ENCODE data around the gene FOXO4.
"Not testable (repeated sequence)": the region's sequence is repeated elsewhere in the genome, so short reads cannot be mapped to it uniquely, and the experiment has no call there.

The FOXO4 gene, protein sequence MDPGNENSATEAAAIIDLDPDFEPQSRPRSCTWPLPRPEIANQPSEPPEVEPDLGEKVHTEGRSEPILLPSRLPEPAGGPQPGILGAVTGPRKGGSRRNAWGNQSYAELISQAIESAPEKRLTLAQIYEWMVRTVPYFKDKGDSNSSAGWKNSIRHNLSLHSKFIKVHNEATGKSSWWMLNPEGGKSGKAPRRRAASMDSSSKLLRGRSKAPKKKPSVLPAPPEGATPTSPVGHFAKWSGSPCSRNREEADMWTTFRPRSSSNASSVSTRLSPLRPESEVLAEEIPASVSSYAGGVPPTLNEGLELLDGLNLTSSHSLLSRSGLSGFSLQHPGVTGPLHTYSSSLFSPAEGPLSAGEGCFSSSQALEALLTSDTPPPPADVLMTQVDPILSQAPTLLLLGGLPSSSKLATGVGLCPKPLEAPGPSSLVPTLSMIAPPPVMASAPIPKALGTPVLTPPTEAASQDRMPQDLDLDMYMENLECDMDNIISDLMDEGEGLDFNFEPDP

GRCh38 chrX:71095555-71095980 is at the start of gene FOXO4:
TSS of gene FOXO4 (plus strand) at chrX:71095851. CDS start at chrX:71096529, 678 bp downstream.
- TF ChIP-seq FOXP2 (optimal IDR thresholded peaks at IDR 0.05; ENCODE audit: control extremely low read depth, extremely low read length, insufficient read depth) (no peak), POLR2AphosphoS5 (IDR thresholded peaks at IDR 0.05; ENCODE audit: borderline replicate concordance, low read depth, low read length) (peak; percentile 68)
- H3K9me3 ChIP-seq (ENCODE audit: low read depth, low read length), result no peaks in the 10 kb centered on the region
- peak within 1 kb of the TSS; percentile 77 for H3K4me3 ChIP-seq
- H3K36me3 ChIP-seq (ENCODE audit: insufficient read depth, low read length), result no peaks in the 10 kb centered on the region
- DNase-seq (ENCODE audit: low read depth, low spot score), result no peak
- no peak within 1 kb of the TSS for H3K27ac ChIP-seq
- peak within 1 kb of the TSS; percentile 74 for H3K9ac ChIP-seq (ENCODE audit: insufficient read length)

GRCh38 chrX:71047891-71048290 is 47.8 kb upstream of the FOXO4 start:
- not testable (repeated sequence) for H3K9ac ChIP-seq (ENCODE audit: insufficient read length); H3K4me3 ChIP-seq; H3K27ac ChIP-seq; H3K36me3 ChIP-seq (ENCODE audit: insufficient read depth, low read length); H3K9me3 ChIP-seq (ENCODE audit: low read depth, low read length); DNase-seq (ENCODE audit: low read depth, low spot score)

- H3K36me3 ChIP-seq (ENCODE audit: insufficient read depth, low read length), result no peaks in the 10 kb centered on the region
- H3K4me3 ChIP-seq, result no peak overlapping the region
- no peak overlapping the region for H3K27ac ChIP-seq
- TF ChIP-seq FOXP2 (optimal IDR thresholded peaks at IDR 0.05; ENCODE audit: control extremely low read depth, extremely low read length, insufficient read depth), result no peak
- no peaks in the 10 kb centered on the region for H3K9me3 ChIP-seq (ENCODE audit: low read depth, low read length)
- no peak for DNase-seq (ENCODE audit: low read depth, low spot score)
- no peak overlapping the region for H3K9ac ChIP-seq (ENCODE audit: insufficient read length)
These were observed 42.9 kb upstream of the FOXO4 start for GRCh38 chrX:71052721-71053120.

DNA sequence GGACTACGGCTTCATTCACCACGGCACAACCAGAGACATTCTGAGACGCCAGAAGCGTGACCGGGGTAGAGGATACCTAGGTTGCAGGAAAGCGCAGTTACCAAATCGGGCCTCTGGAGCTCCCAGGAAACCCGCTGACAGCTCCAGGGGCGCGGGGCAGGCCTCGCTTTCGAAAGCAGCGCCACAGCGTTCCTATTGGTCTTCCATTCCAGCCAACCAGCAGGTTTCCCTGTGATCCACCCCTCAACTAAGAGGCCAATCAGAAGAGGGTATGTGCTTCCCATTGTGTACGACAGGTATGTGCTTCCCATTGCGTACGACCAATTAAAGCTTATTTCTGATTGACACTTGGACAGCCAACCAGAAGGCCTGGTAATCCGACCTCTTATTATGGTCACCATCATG is 42.4 kb upstream of the FOXO4 start:
- no peak overlapping the region for H3K27ac ChIP-seq
- DNase-seq (ENCODE audit: low read depth, low spot score), result no peak
- no peaks in the 10 kb centered on the region; the same call in 1 of the 2 replicates for H3K36me3 ChIP-seq (ENCODE audit: insufficient read depth, low read length)
- H3K9ac ChIP-seq (ENCODE audit: insufficient read length), result no peak overlapping the region
- H3K9me3 ChIP-seq (ENCODE audit: low read depth, low read length), result no peaks in the 10 kb centered on the region
- TF ChIP-seq POLR2AphosphoS5 (IDR thresholded peaks at IDR 0.05; ENCODE audit: borderline replicate concordance, low read depth, low read length), result no peak
- TF ChIP-seq FOXP2 (optimal IDR thresholded peaks at IDR 0.05; ENCODE audit: control extremely low read depth, extremely low read length, insufficient read depth), result no peak
- TF ChIP-seq EZH2 (IDR thresholded peaks at IDR 0.05), result no peak
- H3K4me3 ChIP-seq, result no peak overlapping the region

DNA sequence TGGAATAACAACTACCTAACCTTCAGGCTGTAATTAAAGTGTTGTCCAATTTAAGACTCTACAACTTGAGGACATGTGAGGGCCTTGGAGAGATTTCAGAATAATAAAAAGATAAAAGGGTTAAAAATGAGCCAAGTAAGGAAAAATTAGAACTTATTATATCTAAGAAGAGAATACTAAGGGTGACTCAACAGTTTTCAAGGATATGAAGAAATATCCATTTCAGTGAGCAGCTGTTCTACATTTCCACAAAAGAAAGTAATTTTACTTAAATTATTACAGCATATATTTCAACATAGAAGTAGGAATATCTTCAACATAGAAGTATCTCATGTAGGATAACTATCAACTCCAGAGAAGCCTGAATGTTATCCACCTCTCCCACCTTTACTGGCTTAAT is 38.8 kb upstream of the FOXO4 start:
- H3K4me3 ChIP-seq, result no peak overlapping the region
- DNase-seq (ENCODE audit: low read depth, low spot score), result no peak
- H3K36me3 ChIP-seq (ENCODE audit: insufficient read depth, low read length), result peaks cover 14% of the 10 kb centered on the region; the same call in 1 of the 2 replicates
- no peak for TF ChIP-seq POLR2AphosphoS5 (IDR thresholded peaks at IDR 0.05; ENCODE audit: borderline replicate concordance, low read depth, low read length)
- no peak for TF ChIP-seq EZH2 (IDR thresholded peaks at IDR 0.05)
- TF ChIP-seq FOXP2 (optimal IDR thresholded peaks at IDR 0.05; ENCODE audit: control extremely low read depth, extremely low read length, insufficient read depth), result no peak
- H3K9ac ChIP-seq (ENCODE audit: insufficient read length), result no peak overlapping the region
- 0 out of 2 replicates have a peak overlapping the region, but pooled peaks have one; percentile 42 for H3K27ac ChIP-seq
- no peaks in the 10 kb centered on the region for H3K9me3 ChIP-seq (ENCODE audit: low read depth, low read length)

DNA sequence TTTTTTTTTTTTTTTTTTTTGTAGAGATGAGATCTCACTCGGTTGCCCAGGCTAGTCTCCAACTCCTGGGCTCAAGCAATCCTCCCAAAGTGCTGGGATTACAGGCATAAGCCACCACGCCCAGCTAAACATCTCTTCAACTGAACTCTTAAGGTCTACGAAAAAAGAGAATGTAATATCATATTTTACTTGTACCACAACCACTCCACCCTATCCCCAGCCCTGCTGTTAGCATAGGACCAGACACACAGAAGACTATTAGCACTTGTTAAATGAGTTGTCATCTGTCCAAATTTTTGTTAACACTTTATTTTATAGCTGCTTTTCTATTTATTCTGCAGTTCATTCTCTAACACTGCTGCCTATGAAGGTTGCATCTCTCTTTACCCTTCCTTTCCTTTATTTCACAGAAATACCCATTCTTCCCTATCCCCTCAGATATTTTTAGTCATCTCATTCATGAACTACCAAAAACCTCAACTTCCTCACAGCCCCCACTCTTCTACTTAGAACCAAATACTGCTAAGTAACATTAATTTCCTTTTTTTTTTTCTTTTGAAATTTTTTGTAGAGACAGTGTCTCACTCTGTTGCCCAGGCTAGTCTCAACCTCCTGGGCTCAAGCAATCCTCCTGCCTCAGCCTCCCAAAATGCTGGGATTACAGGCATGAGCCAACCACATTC is 37.7 kb upstream of the FOXO4 start:
- no peak for TF ChIP-seq EZH2 (IDR thresholded peaks at IDR 0.05)
- no peak overlapping the region for H3K27ac ChIP-seq
- no peak for DNase-seq (ENCODE audit: low read depth, low spot score)
- no peaks in the 10 kb centered on the region for H3K9me3 ChIP-seq (ENCODE audit: low read depth, low read length)
- no peak overlapping the region for H3K4me3 ChIP-seq
- peaks cover 16% of the 10 kb centered on the region; the same call in 1 of the 2 replicates for H3K36me3 ChIP-seq (ENCODE audit: insufficient read depth, low read length)
- no peak overlapping the region for H3K9ac ChIP-seq (ENCODE audit: insufficient read length)

DNA sequence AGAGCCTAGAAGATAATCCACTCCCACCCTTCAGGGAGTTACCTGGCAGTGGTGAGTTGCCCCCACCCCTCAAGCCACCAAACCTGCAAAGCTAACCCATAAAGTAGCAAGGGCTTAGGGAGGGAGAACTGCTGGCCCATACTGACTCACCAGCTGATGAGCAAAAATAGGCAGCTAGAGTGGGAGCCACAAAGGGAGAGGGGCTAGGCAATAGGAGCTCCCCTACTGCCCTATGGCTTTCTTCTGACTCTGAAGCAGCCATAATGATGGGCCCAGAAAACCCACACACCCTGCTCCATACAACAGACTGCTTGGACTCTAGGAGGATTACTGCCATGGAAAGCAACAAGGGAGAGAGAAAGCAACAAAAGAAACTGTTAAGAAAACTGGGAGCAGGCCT is 35.5 kb upstream of the FOXO4 start:
- H3K4me3 ChIP-seq, result no peak overlapping the region
- no peak overlapping the region for H3K27ac ChIP-seq
- H3K9ac ChIP-seq (ENCODE audit: insufficient read length), result no peak overlapping the region
- no peaks in the 10 kb centered on the region for H3K9me3 ChIP-seq (ENCODE audit: low read depth, low read length)
- peaks cover 16% of the 10 kb centered on the region; the same call in 1 of the 2 replicates for H3K36me3 ChIP-seq (ENCODE audit: insufficient read depth, low read length)
- TF ChIP-seq FOXP2 (optimal IDR thresholded peaks at IDR 0.05; ENCODE audit: control extremely low read depth, extremely low read length, insufficient read depth) (no peak), EZH2 (IDR thresholded peaks at IDR 0.05) (no peak), POLR2AphosphoS5 (IDR thresholded peaks at IDR 0.05; ENCODE audit: borderline replicate concordance, low read depth, low read length) (no peak)
- no peak for DNase-seq (ENCODE audit: low read depth, low spot score)

DNA sequence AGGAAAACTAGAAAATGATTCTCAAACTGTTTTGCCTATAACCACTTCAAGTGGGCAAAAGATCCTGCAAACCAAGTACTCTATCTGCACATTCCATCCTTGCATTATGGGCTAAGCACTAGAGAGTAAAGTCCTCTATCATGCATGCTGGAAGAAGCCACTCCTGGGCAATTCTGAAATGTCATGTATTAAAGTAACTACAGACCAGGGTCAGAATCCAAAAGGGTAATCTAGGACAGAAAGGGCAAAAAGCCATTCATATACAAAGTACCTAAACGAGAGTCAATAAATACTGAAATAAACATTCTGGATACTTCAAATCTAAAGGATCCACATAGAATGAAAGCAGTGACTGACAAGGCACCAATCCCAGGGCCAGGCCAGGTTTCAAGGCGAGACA is 28.6 kb upstream of the FOXO4 start:
- H3K9me3 ChIP-seq (ENCODE audit: low read depth, low read length), result no peaks in the 10 kb centered on the region
- H3K9ac ChIP-seq (ENCODE audit: insufficient read length), result peak overlapping the region; percentile 63
- H3K27ac ChIP-seq, result no peak overlapping the region
- TF ChIP-seq POLR2AphosphoS5 (IDR thresholded peaks at IDR 0.05; ENCODE audit: borderline replicate concordance, low read depth, low read length), result no peak
- TF ChIP-seq FOXP2 (optimal IDR thresholded peaks at IDR 0.05; ENCODE audit: control extremely low read depth, extremely low read length, insufficient read depth), result no peak
- no peak for TF ChIP-seq EZH2 (IDR thresholded peaks at IDR 0.05)
- DNase-seq (ENCODE audit: low read depth, low spot score), result no peak
- peaks cover 3% of the 10 kb centered on the region; the same call in 1 of the 2 replicates for H3K36me3 ChIP-seq (ENCODE audit: insufficient read depth, low read length)
- peak overlapping the region; percentile 87 for H3K4me3 ChIP-seq

Measured in SK-N-MC (cell line).